IPS-NIHi7 (cell line): ENCODE data around the gene ATP6V1G2.

Experiments used
- DNase-seq: peaks from one replicate; pipeline ENCODE4 v3.0.0; 2012; ENCODE audit warnings: mixed read lengths; ENCODE audit errors: extremely low spot score

ATP6V1G2 gene

DNA sequence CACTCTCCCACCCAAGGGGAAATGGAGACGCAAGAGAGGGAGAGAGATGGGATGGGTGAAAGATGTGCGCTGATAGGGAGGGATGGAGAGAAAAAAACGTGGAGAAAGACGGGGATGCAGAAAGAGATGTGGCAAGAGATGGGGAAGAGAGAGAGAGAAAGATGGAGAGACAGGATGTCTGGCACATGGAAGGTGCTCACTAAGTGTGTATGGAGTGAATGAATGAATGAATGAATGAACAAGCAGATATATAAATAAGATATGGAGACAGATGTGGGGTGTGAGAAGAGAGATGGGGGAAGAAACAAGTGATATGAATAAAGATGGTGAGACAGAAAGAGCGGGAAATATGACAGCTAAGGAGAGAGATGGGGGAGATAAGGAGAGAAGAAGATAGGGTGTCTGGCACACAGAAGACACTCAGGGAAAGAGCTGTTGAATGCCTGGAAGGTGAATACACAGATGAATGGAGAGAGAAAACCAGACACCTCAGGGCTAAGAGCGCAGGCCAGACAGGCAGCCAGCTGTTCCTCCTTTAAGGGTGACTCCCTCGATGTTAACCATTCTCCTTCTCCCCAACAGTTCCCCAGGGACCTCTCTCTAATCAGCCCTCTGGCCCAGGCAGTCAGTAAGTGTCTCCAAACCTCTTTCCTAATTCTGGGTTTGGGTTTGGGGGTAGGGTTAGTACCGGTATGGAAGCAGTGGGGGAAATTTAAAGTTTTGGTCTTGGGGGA is 29.7 kb upstream of the ATP6V1G2 start:
- no peak for DNase-seq

DNA sequence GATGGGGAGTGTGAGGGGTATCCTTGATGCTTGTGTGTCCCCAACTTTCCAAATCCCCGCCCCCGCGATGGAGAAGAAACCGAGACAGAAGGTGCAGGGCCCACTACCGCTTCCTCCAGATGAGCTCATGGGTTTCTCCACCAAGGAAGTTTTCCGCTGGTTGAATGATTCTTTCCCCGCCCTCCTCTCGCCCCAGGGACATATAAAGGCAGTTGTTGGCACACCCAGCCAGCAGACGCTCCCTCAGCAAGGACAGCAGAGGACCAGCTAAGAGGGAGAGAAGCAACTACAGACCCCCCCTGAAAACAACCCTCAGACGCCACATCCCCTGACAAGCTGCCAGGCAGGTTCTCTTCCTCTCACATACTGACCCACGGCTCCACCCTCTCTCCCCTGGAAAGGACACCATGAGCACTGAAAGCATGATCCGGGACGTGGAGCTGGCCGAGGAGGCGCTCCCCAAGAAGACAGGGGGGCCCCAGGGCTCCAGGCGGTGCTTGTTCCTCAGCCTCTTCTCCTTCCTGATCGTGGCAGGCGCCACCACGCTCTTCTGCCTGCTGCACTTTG is 29.0 kb upstream of the ATP6V1G2 start, which contains the start of gene TNF:
Gene TNF (plus strand): TSS at position 231 of the 567 bp plus-strand sequence. CDS start 177 bp downstream, at position 408.
- DNase-seq = no peak

DNA sequence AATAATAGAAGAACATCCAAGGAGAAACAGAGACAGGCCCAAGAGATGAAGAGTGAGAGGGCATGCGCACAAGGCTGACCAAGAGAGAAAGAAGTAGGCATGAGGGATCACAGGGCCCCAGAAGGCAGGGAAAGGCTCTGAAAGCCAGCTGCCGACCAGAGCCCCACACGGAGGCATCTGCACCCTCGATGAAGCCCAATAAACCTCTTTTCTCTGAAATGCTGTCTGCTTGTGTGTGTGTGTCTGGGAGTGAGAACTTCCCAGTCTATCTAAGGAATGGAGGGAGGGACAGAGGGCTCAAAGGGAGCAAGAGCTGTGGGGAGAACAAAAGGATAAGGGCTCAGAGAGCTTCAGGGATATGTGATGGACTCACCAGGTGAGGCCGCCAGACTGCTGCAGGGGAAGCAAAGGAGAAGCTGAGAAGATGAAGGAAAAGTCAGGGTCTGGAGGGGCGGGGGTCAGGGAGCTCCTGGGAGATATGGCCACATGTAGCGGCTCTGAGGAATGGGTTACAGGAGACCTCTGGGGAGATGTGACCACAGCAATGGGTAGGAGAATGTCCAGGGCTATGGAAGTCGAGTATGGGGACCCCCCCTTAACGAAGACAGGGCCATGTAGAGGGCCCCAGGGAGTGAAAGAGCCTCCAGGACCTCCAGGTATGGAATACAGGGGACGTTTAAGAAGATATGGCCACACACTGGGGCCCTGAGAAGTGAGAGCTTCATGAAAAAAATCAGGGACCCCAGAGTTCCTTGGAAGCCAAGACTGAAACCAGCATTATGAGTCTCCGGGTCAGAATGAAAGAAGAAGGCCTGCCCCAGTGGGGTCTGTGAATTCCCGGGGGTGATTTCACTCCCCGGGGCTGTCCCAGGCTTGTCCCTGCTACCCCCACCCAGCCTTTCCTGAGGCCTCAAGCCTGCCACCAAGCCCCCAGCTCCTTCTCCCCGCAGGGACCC is 28.0 kb upstream of the ATP6V1G2 start:
- DNase-seq = peak; percentile 44

DNA sequence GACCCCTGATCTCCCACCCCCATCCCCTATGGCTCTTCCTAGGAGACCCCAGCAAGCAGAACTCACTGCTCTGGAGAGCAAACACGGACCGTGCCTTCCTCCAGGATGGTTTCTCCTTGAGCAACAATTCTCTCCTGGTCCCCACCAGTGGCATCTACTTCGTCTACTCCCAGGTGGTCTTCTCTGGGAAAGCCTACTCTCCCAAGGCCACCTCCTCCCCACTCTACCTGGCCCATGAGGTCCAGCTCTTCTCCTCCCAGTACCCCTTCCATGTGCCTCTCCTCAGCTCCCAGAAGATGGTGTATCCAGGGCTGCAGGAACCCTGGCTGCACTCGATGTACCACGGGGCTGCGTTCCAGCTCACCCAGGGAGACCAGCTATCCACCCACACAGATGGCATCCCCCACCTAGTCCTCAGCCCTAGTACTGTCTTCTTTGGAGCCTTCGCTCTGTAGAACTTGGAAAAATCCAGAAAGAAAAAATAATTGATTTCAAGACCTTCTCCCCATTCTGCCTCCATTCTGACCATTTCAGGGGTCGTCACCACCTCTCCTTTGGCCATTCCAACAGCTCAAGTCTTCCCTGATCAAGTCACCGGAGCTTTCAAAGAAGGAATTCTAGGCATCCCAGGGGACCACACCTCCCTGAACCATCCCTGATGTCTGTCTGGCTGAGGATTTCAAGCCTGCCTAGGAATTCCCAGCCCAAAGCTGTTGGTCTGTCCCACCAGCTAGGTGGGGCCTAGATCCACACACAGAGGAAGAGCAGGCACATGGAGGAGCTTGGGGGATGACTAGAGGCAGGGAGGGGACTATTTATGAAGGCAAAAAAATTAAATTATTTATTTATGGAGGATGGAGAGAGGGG is 27.1 kb upstream of the ATP6V1G2 start:
- DNase-seq = no peak

DNA sequence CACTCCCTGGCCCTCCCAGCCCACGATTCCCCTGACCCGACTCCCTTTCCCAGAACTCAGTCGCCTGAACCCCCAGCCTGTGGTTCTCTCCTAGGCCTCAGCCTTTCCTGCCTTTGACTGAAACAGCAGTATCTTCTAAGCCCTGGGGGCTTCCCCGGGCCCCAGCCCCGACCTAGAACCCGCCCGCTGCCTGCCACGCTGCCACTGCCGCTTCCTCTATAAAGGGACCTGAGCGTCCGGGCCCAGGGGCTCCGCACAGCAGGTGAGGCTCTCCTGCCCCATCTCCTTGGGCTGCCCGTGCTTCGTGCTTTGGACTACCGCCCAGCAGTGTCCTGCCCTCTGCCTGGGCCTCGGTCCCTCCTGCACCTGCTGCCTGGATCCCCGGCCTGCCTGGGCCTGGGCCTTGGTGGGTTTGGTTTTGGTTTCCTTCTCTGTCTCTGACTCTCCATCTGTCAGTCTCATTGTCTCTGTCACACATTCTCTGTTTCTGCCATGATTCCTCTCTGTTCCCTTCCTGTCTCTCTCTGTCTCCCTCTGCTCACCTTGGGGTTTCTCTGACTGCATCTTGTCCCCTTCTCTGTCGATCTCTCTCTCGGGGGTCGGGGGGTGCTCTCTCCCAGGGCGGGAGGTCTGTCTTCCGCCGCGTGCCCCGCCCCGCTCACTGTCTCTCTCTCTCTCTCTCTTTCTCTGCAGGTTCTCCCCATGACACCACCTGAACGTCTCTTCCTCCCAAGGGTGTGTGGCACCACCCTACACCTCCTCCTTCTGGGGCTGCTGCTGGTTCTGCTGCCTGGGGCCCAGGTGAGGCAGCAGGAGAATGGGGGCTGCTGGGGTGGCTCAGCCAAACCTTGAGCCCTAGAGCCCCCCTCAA is 25.9 kb upstream of the ATP6V1G2 start, which contains the start of gene LTA:
Gene LTA (plus strand): TSS at position 249 of the 871 bp plus-strand sequence. CDS start 454 bp downstream, at position 703.
- DNase-seq = no peak

DNA sequence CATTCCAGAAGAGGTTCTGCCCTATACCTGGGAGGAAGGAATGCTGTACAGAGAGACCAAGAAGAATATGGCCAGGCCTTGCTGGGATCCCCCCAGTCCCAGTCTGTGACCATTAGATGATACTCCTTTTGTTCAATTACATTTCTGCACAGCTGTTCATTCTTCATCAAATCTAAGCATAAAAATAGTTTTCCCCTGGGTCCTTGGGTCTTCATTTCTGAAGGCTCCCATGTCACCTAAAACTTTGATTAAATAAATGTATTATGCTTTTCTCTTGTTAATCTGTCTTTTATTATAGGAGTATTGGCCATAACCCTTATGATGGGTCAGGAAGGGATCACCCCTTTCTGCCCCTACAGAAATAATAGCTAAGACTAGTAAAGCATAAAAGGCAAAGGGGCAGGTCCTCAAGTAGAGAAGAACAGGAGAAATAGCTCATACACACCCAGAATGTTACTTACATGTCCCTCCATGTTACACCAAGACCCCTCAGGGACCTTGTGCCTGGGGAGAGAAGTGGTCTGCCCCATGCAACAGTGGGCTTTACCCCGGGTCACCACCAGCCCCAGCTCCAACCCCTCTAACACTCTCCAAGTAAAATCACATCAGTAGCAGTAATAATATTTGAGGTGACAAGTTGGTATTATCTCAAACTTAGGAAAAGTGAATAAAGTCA is 23.6 kb upstream of the ATP6V1G2 start:
- no peak for DNase-seq

DNA sequence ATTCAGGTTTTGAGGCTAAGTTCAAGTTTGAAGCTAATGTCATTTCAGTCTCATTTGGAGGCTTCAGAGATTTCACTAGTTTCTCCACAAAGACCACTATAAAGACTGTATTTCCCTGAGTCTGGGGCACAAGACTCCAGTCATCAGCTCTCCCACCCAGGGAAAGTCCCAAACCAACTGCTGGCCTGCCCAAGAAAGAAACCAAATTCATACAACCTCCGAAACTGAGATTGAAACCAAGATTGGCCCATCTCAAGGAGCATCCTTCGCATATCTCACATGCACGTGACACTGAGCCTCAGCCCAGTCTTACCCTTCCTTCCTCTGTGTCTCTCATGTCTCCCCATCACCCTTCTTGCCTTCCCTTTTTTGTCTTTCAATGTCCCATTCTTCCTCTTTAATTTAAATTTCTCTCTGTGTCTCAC is 22.1 kb upstream of the ATP6V1G2 start:
- DNase-seq = no peak

DNA sequence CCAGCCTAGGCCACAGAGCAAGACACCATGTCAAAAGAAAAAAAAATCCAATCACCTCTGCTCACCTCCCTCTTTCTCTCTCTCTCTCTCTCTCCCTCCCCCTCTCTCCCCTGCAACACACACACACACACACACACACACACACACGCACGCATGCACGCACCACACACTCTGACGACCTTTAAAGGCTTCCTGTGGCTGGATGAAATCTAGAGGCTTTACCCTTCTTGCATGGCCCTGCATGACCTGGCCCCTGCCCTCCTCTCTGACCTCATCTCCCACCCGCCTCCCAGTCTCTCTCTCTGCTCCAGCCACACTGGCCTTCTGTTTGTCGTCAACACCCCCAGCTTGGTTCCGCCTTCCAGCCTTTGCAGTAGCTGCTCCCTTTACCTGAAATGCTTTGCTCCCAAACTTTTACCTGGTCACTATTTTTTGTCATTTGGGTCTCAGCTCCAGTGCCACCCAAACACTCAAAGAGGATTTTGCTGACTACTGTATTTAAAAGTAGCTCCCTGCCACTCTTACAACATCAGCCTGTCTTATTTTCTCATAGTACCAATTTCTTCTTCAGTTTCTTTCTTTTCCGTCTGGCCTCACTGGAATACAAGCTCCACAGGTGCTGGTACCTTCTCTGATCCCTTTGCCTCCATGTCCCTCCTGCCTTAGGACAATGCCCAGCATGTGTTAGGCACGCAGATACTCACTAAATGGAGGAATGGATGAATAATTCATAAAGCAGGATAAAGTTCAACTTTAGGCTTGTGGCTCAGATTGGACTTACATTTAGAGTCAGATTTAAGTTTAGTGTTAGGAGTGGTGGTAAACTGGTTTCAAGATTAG is 21.3 kb upstream of the ATP6V1G2 start:
- no peak for DNase-seq

DNA sequence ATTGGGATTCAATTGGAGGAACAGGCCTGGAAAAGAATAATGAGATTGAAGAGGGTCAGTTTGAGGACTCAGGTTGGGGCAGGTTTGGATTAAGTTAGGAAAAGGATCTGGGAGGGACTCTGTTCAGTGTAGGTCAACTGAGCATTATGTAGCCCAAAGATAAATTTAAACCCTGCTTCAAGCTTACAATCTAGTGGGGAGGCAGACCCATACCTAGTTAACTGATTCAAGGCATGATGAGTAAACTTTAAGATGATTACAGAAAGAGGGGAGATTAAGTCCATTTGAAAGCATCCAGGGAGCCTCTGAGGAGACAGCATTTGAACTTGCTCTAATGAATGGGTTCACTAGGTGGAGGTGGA is 14.3 kb upstream of the ATP6V1G2 start:
- no peak for DNase-seq

DNA sequence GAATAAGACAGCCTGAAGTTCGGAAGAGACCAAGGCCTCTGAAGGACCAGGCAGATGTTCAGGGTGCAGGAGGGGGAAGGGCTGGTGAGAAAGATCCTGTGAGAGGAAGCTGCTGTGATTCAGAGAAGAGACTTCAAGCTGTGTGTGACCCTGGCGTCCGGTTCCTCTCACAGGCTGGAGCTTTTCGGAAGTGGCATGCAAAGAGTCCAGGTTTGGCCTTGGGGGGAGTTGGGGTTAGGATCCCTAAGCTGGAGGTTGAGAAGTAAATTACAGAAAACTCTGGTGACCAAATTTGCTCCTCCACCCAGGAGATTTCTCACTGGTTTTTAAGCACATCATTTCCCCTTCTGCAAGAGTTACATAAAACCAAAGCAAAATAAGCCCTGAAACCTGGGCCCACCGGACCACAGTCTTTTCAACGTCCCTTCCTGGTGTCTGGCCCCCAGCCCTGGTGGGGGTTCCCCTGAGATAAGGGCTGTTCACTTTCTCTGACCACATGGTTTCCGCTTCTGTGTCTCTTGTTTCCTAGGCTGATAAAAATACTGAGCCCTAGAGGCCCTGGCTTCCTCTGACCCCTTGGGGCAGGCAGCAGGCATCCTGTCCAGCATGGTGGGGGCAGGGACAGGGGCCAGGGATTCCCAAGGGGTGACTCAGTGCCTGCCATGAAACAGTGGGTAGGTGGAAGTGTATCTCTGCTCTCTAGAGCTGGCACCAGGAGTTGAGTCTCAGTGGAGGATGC is 13.7 kb upstream of the ATP6V1G2 start:
- DNase-seq = no peak

DNA sequence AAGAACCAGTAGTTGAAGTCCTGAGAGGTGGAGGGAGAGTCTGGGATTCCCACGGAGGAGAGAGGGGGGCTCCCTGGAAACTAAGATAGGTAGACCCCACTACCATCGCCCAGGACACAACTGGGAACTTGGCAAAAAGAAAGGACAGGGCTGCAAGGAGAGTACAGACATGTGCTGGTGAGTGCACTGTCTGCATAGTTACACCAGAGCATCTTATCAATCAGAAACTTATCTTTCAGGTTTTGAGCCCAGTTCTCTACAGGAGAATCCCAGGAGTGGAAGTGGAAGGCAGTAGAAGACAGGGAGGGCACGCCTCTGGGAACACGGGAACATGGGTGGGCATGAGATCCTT is 13.2 kb upstream of the ATP6V1G2 start:
- no peak for DNase-seq

DNA sequence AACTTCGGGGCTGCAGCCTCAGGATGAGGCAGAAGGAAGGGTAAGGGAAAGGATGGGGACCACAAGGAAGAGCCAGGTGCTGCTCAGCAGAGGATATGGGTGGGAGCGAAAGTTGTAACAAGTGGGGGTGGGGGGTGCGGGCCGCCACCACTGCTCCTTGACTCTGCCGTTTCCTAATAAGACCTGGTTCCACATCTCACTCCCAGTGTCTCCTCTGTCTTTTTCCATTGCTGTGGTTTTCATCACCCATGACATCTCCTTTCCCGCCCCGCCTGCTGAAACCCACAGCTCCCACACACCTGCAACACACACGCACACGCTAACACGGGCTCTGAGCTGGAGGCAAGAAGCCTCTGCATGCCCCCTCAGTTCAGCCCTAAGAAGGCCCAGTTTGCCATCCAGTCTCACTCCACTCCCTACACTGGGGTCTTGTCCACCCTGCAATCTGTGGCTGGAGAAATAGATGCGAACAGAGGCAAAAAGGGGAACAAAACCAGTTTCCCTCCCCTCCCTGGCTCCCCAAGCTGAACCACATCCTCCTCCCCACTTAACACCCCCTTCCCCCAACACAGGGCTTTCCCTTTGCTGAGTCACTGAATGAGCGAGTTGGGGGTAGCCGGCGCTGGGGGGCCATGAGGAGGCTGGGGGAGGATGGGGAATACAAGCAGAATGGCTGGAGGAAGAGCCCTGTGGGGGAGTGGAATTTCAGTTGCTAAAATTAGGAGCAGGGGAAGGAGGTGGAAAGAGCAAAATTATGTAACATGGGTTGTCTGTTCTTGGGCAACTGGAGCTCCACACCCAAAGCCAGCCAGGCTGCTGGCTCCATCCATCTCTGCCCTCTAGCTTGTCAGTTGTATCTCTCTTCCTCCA is 12.5 kb upstream of the ATP6V1G2 start:
- DNase-seq = no peak

DNA sequence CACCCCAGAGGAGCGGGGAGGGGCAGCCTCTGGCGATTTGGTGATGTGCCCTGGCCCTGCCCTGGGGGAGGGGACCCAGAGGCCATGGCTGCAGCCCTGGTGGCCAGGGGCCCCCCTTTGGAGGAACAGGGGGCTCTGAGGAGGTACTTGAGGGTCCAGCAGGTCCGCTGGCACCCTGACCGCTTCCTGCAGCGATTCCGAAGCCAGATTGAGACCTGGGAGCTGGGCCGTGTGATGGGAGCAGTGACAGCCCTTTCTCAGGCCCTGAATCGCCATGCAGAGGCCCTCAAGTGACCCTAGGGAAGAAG is 11.9 kb upstream of the ATP6V1G2 start:
- DNase-seq = no peak

DNA sequence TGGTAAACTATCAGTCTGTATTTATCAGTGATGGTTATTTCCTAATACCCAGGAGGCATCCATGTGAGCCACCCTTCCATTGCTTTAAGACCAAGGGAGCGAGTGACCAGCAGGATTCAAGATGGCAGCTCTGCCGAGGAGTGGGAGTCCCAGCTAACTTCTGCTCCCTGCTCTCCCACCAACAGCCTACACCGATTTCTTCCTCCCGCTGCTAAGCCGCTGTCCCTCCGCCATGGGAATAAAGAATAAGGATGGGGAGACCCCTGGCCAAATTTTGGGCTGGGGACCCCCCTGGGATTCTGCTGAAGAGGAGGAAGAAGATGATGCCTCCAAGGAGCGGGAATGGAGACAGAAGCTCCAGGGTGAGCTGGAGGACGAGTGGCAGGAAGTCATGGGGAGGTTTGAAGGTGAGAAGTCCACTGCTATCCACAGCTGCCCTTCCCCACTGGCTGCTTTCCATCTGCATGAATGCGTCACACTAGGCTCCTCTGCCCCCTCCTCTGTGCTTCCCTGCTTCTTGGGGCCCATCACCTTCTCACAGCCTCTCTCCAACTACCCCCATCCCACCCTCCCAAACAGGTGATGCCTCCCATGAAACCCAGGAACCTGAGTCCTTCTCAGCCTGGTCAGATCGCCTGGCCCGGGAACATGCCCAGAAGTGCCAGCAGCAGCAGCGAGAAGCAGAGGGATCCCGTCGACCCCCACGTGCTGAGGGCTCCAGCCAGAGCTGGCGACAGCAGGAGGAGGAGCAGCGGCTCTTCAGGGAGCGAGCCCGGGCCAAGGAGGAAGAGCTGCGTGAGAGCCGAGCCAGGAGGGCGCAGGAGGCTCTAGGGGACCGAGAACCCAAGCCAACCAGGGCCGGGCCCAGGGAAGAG is 11.3 kb upstream of the ATP6V1G2 start:
- DNase-seq = no peak

DNA sequence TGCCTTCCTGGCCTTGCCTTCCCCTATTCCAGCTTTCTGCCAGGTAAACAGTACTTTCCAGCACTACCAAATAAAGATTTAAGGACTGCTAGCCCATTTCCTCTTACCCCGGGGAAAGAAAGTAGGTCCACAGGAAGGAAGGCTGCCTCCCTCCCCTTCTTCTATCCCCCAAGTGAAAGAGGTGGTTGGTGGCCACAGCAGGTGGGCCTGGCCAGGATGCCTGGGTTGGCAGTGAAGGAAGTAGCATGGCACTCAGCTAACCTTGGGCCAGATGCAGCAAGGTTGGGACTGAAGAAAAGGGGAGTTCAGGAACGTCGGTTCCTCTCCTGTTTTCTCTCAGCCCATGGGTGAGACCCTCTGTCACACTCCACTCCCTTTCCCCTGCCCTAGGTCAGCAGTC is 9.9 kb upstream of the ATP6V1G2 start:
- no peak for DNase-seq

DNA sequence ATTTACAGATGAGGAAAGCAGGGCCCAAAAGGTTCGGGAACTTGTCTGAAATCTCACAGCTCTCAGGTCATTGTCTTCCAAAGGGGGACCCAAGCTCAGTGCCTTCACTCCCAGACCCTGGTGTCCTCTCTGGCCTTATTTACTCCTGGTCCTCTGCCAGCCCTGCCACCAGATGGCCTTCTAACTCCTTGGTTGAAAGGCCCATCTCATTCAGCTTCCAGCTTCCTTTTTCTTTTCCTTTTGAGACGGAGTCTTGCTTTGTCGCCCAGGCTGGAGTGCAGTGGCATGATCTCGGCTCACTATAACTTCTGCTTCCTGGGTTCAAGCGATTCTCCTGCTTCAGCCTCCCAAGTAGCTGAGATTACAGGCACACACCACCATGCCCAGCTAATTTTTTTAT is 5.0 kb upstream of the ATP6V1G2 start:
- DNase-seq = peak; percentile 73

DNA sequence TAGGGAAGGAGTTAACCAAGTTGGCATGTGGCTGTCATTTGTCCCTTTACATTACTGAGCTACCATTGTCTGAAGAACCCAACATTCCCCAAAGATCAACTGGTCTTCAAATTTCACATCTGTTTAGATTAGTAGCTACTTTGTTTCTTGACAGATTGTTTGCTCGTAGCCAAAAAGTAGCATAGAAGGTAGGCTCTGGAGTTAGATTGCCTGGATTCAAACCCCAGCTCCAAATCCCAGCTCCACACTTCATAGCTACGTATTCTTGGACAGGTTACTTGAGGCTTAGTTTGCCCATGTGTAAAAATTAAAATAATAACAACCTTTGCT is 2.1 kb upstream of the ATP6V1G2 start:
- DNase-seq = no peak
